OCI-LY7 (cell line): Measurements from ENCODE around the gene GSG1. TPM values are rescaled to one million over a fixed set of nuclear protein-coding genes. Genes with fewer than 3 reads are reported as not detected.
"Not testable (repeated sequence)": the region's sequence is repeated elsewhere in the genome, so short reads cannot be mapped to it uniquely, and the experiment has no call there.

Experiments
- BruUV-seq: library from RNA; stranded (reverse); fragments of 400-500 nt; replicated peaks from 2 replicates; lab custom pipeline; 2021; lab: Mats Ljungman, UMichigan
- CTCF ChIA-PET: fragments of 300-600 bp; sonication (Branson Sonifier 250); formaldehyde crosslinking; loops from one replicate; lab custom pipeline; 2022; ENCODE audit warnings: antibody characterized with exemption; ENCODE audit not compliant: unreplicated experiment; lab: Charles Lee
- POLR2A ChIA-PET: fragments of 300-600 bp; sonication (Branson Sonifier 250); formaldehyde crosslinking; loops from one replicate; lab custom pipeline; 2022; ENCODE audit warnings: antibody characterized with exemption; lab: Charles Lee
- DNase-seq: peaks from one replicate; pipeline ENCODE4 v3.0.0-alpha.2; 2015; ENCODE audit warnings: low spot score
- H2AFZ ChIP-seq: fragments of 200-600 bp; sonication (generic), shearing (Covaris generic); 2 replicates; pipeline ENCODE4 v1.6.1; 2014; ENCODE audit warnings: mild to moderate bottlenecking, antibody characterized with exemption, low read length, moderate library complexity
- H3K27ac ChIP-seq: fragments of 200-600 bp; sonication (generic); 2 replicates; pipeline ENCODE4 v1.5.1; 2014; ENCODE audit warnings: mixed run types, low read depth, mild to moderate bottlenecking, moderate library complexity, low read length, inconsistent platforms; ENCODE audit not compliant: poor library complexity, severe bottlenecking
- H3K36me3 ChIP-seq: fragments of 200-600 bp; sonication (generic); 2 replicates; pipeline ENCODE4 v1.6.1; 2014; ENCODE audit warnings: mild to moderate bottlenecking, antibody characterized with exemption, low read length, moderate library complexity, mixed read lengths; ENCODE audit not compliant: insufficient read depth
- H3K4me1 ChIP-seq: fragments of 200-600 bp; sonication (generic); 2 replicates; pipeline ENCODE4 v1.5.1; 2014; ENCODE audit warnings: mild to moderate bottlenecking, low read length; ENCODE audit not compliant: insufficient read depth, poor library complexity, severe bottlenecking
- H3K4me2 ChIP-seq: fragments of 200-600 bp; sonication (generic); 2 replicates; pipeline ENCODE4 v1.6.1; 2014; ENCODE audit warnings: mild to moderate bottlenecking, low read length
- H3K4me3 ChIP-seq: fragments of 200-600 bp; sonication (generic); 2 replicates; pipeline ENCODE4 v1.5.1; 2014; ENCODE audit warnings: mild to moderate bottlenecking, low read depth, low read length; ENCODE audit not compliant: poor library complexity, severe bottlenecking
- H3K79me2 ChIP-seq: fragments of 200-600 bp; sonication (generic); 2 replicates; pipeline ENCODE4 v1.6.1; 2016; ENCODE audit warnings: low read depth, mild to moderate bottlenecking, low read length, moderate library complexity, mixed read lengths; ENCODE audit not compliant: insufficient read depth
- H3K9me2 ChIP-seq: fragments of 200-600 bp; sonication (generic); 2 replicates; pipeline ENCODE4 v1.6.1; 2016; ENCODE audit warnings: mild to moderate bottlenecking, low read length, mixed read lengths; ENCODE audit not compliant: insufficient read depth
- H3K9me3 ChIP-seq: fragments of 200-600 bp; sonication (generic); 2 replicates; pipeline ENCODE4 v1.6.1; 2014; ENCODE audit warnings: mild to moderate bottlenecking, mixed run types, low read length, mixed read lengths
- H4K20me1 ChIP-seq: fragments of 200-600 bp; sonication (generic); 2 replicates; pipeline ENCODE4 v1.6.1; 2014; ENCODE audit warnings: mild to moderate bottlenecking, antibody characterized with exemption, low read length, moderate library complexity, mixed read lengths; ENCODE audit not compliant: insufficient read depth
- EZH2phosphoT487 ChIP-seq: fragments of 200-600 bp; sonication (generic); IDR thresholded peaks from 2 replicates; pipeline ENCODE4 v1.6.1; 2018; ENCODE audit warnings: low read depth, borderline replicate concordance, mild to moderate bottlenecking, mixed run types, antibody characterized with exemption, low read length, moderate library complexity, mixed read lengths
- intact Hi-C: fragments of 100-400 bp; cut with micrococcal nuclease; formaldehyde crosslinking; loops from one replicate; pipeline ENCODE4 v1.10.0; 2022; ENCODE audit not compliant: unreplicated experiment
- total RNA-seq, 2 experiments: library from RNA; depleted of rRNA in 1 of 2; stranded (reverse); fragments of >200 nt in 1 of 2; shearing (Covaris generic) in 1 of 2; gene quantifications; 2 replicates each; pipeline ENCODE4 v1.2.3, GENCODE V29; 2014 to 2022
- TF ChIP-seq, protein P1 (sequence below): fragments of 200-600 bp; sonication (generic); conservative IDR thresholded peaks from 2 replicates; pipeline ENCODE4 v1.5.1; 2014; ENCODE audit warnings: mild to moderate bottlenecking, antibody characterized with exemption, low read length, moderate library complexity, mixed read lengths

The GSG1 gene
- total RNA-seq, 2 experiments from 2014 or later = not detected

DNA sequence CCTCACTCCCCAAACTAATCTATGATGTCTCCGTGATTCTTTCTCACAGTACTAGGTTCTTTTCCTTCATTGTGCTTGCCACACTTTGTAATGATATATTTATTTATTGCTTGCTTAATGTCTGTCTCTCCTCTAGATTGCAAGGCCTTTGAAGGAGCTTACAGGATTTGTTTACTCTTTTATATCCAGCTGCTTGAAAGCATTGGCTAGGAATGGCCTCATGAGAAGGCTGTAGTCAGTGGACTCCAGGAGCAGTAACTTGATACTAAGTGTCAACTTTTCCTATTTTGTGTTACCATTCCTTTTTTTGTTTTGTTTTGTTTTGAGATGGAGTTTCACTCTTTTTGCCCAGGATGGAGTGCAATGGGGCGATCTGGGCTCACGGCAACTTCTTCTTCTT, 66.6 kb downstream of the GSG1 start:
- no peaks in the 10 kb centered on the region for H3K9me2 ChIP-seq
- H3K4me3 ChIP-seq = no peak overlapping the region
- ChIA-PET CTCF (no interaction called here), POLR2A (no interaction called here)
- BruUV-seq = no TSS peak
- no peak overlapping the region for H3K27ac ChIP-seq
- TF ChIP-seq EZH2phosphoT487 = no peak
- TF ChIP-seq, protein P1, sequence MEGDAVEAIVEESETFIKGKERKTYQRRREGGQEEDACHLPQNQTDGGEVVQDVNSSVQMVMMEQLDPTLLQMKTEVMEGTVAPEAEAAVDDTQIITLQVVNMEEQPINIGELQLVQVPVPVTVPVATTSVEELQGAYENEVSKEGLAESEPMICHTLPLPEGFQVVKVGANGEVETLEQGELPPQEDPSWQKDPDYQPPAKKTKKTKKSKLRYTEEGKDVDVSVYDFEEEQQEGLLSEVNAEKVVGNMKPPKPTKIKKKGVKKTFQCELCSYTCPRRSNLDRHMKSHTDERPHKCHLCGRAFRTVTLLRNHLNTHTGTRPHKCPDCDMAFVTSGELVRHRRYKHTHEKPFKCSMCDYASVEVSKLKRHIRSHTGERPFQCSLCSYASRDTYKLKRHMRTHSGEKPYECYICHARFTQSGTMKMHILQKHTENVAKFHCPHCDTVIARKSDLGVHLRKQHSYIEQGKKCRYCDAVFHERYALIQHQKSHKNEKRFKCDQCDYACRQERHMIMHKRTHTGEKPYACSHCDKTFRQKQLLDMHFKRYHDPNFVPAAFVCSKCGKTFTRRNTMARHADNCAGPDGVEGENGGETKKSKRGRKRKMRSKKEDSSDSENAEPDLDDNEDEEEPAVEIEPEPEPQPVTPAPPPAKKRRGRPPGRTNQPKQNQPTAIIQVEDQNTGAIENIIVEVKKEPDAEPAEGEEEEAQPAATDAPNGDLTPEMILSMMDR = no peak
- no peak overlapping the region for H2AFZ ChIP-seq
- no peaks in the 10 kb centered on the region for H3K36me3 ChIP-seq
- H4K20me1 ChIP-seq = no peaks in the 10 kb centered on the region
- H3K79me2 ChIP-seq = no peaks in the 10 kb centered on the region
- intact Hi-C loops = no loop called here
- H3K4me1 ChIP-seq = peaks cover 5% of the 10 kb centered on the region
- H3K4me2 ChIP-seq = no peak overlapping the region
- DNase-seq = no peak
- H3K9me3 ChIP-seq = no peaks in the 10 kb centered on the region

DNA sequence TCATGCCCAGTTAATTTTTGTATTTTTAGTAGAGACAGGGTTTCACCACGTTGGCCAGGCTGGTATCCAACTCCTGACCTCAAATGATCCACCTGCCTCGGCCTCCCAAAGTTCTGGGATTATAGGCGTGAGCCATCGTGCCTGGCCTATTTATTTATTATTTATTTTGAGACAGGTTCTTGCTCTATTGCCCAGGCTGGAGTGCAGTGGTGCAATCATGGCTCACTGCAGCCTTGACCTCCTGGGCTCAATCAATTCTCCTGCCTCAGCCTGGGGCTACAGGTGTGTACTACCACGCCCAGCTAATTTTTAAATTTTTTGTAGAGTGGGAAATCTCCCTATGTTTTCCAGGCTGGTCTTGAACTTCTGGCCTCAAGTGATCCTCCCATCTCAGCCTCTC, 68.1 kb downstream of the GSG1 start:
- CTCF ChIA-PET, H2AFZ ChIP-seq, H3K4me1 ChIP-seq, H4K20me1 ChIP-seq, H3K4me3 ChIP-seq, intact Hi-C loops, BruUV-seq, H3K4me2 ChIP-seq, H3K36me3 ChIP-seq, H3K9me3 ChIP-seq, DNase-seq, H3K27ac ChIP-seq, H3K79me2 ChIP-seq, H3K9me2 ChIP-seq: not testable (repeated sequence)
- POLR2A ChIA-PET = interaction anchor here (0.6 kb wide), 1 partner anchor 19 kb away, joined by 3 read pairs; no protein-coding TSS in a partner anchor

Other genes with a start within 250 kb of the GSG1 start
- gene GPRC5A, start 212.1 kb downstream of the GSG1 start, total RNA-seq (2014; rRNA removed; shearing (Covaris generic)) = not detected in 2 replicates
- 0.25 TPM in 1 of 2 replicates, not detected in the other for gene GPRC5A, start 212.1 kb downstream of the GSG1 start, total RNA-seq (2022)
- not detected in 2 replicates for gene GPRC5D, start 151.5 kb downstream of the GSG1 start, total RNA-seq (2014; rRNA removed; shearing (Covaris generic))
- gene GPRC5D, start 151.5 kb downstream of the GSG1 start, total RNA-seq (2022) = not detected in 2 replicates
- 0.16 and 0.26 TPM in 2 replicates for gene HEBP1, start 103.4 kb downstream of the GSG1 start, total RNA-seq (2014; rRNA removed; shearing (Covaris generic))
- gene HEBP1, start 103.4 kb downstream of the GSG1 start, total RNA-seq (2022) = 1.2 and 1.3 TPM in 2 replicates
- 7.0 and 7.5 TPM in 2 replicates for gene FAM234B, start 59.3 kb downstream of the GSG1 start, total RNA-seq (2014; rRNA removed; shearing (Covaris generic))
- gene FAM234B, start 59.3 kb downstream of the GSG1 start, total RNA-seq (2022) = 4.7 and 5.6 TPM in 2 replicates
- gene EMP1, start 93.1 kb upstream of the GSG1 start, total RNA-seq (2014; rRNA removed; shearing (Covaris generic)) = 0.03 TPM in 1 of 2 replicates, not detected in the other
- gene EMP1, start 93.1 kb upstream of the GSG1 start, total RNA-seq (2022) = 0.40 TPM in 1 of 2 replicates, not detected in the other